HepG2 (cell line): ENCODE data around the gene OTOG. TPM values are rescaled to one million over a fixed set of nuclear protein-coding genes. Genes with fewer than 3 reads are reported as not detected.
"Not testable (repeated sequence)": the region's sequence is repeated elsewhere in the genome, so short reads cannot be mapped to it uniquely, and the experiment has no call there.

ENCODE experiments used
- ATAC-seq: fragments of 200-7000 bp; cut with Tn5 transposase; 3 replicates; pipeline ENCODE4 v1.9.1; 2020; ENCODE audit warnings: mild to moderate bottlenecking, moderate library complexity
- BruUV-seq: library from RNA; stranded (reverse); fragments of 400-500 nt; replicated peaks from 2 replicates; lab custom pipeline; 2021; lab: Mats Ljungman, UMichigan
- CTCF ChIA-PET: fragments of 300-600 bp; formaldehyde crosslinking; extraction: SDS; loops from one replicate; lab custom pipeline; 2021; ENCODE audit warnings: low total read pairs, inconsistent platforms, low intra/inter-chr PET ratio; lab: Yijun Ruan, JAX
- POLR2A ChIA-PET: fragments of 350-600 bp; sonication (Branson Sonifier 250); formaldehyde crosslinking; loops from one replicate; lab custom pipeline; 2020; ENCODE audit warnings: antibody characterized with exemption, inconsistent platforms; lab: Yijun Ruan, JAX
- DNase-seq: peaks from one replicate; pipeline ENCODE4 v3.0.0-alpha.2; 2015; ENCODE audit warnings: low spot score
- FAIRE-seq: peaks from 3 replicates; lab custom pipeline; 2011; peaks lifted over from hg19 to GRCh38; lab: Jason Lieb, UNC
- H2AFZ ChIP-seq: one replicate; pipeline ENCODE4 v1.6.1; 2011; ENCODE audit warnings: low read length, inconsistent platforms
- H3K27ac ChIP-seq: fragments of 300-600 bp; 3 replicates; pipeline ENCODE4 v1.8.0; 2011; ENCODE audit warnings: mixed run types, mild to moderate bottlenecking, mixed read lengths, low read length, inconsistent platforms; ENCODE audit not compliant: insufficient read depth; ENCODE audit errors: extremely low read length
- H3K27me3 ChIP-seq, 2 experiments: fragments of 200-600 bp in 1 of 2; 2 replicates in 1 of 2; 3 replicates in 1 of 2; pipeline versions ENCODE4 v1.6.0 to v1.8.0; 2011; ENCODE audit warnings: low read length in 2 of 2, mild to moderate bottlenecking in 2 of 2, moderate library complexity in 2 of 2, inconsistent platforms in 1 of 2; ENCODE audit not compliant: insufficient read depth in 2 of 2, control insufficient read depth in 1 of 2
- H3K36me3 ChIP-seq, 2 experiments: fragments of 200-600 bp in 1 of 2; replicated peaks in 1 of 2; 2 replicates in 1 of 2; 3 replicates in 1 of 2; pipeline versions ENCODE4 v1.5.1 to v1.8.0; 2011; ENCODE audit warnings: low read length in 2 of 2, inconsistent platforms in 1 of 2; ENCODE audit not compliant: insufficient read depth in 2 of 2, control insufficient read depth in 1 of 2
- H3K4me1 ChIP-seq: 2 replicates; pipeline ENCODE4 v1.5.1; 2012; ENCODE audit warnings: low read length, inconsistent platforms; ENCODE audit not compliant: insufficient read depth
- H3K4me2 ChIP-seq: 2 replicates; pipeline ENCODE4 v1.6.0; 2011; ENCODE audit warnings: low read depth, low read length, inconsistent platforms
- H3K4me3 ChIP-seq, 3 experiments: fragments of 200-600 bp in 1 of 3; sonication (generic), shearing (Covaris generic) in 1 of 3; replicated peaks in 1 of 3; 2 replicates each; pipeline ENCODE4 v1.5.1; 2011 to 2016; ENCODE audit warnings: low read length in 3 of 3, inconsistent platforms in 2 of 3, low read depth in 2 of 3, mild to moderate bottlenecking in 2 of 3, control low read depth in 1 of 3, mixed read lengths in 1 of 3; ENCODE audit not compliant: insufficient read depth in 1 of 3
- H3K79me2 ChIP-seq: one replicate; pipeline ENCODE4 v1.6.1; 2011; ENCODE audit warnings: low read length, inconsistent platforms; ENCODE audit not compliant: insufficient read depth
- H3K9ac ChIP-seq: 2 replicates; pipeline ENCODE4 v1.6.0; 2011; ENCODE audit warnings: mild to moderate bottlenecking, low read depth, low read length, inconsistent platforms; ENCODE audit not compliant: insufficient read depth
- H3K9me3 ChIP-seq: 2 replicates; pipeline ENCODE4 v1.5.1; 2012; ENCODE audit warnings: mild to moderate bottlenecking, low read length
- H4K20me1 ChIP-seq: 2 replicates; pipeline ENCODE4 v1.6.0; 2011; ENCODE audit warnings: inconsistent platforms, mild to moderate bottlenecking, low read length, moderate library complexity; ENCODE audit not compliant: insufficient read depth
- ARID3A ChIP-seq: IDR thresholded peaks from 2 replicates; pipeline ENCODE4 v1.6.1; 2012; ENCODE audit warnings: low read depth, low read length, improper control_type of control experiment
- ETV6 ChIP-seq: sonication (generic); formaldehyde crosslinking; conservative IDR thresholded peaks from 2 replicates; pipeline ENCODE4 v1.4.0; 2020; ENCODE audit warnings: missing genetic modification reagents
- SALL1 ChIP-seq: sonication (generic); formaldehyde crosslinking; IDR thresholded peaks from 2 replicates; pipeline ENCODE4 v1.8.0; 2022; ENCODE audit warnings: mild to moderate bottlenecking, missing genetic modification reagents
- SP2 ChIP-seq: sonication (generic); formaldehyde crosslinking; IDR thresholded peaks from 2 replicates; pipeline ENCODE4 v1.5.1; 2020; ENCODE audit warnings: mild to moderate bottlenecking, missing genetic modification reagents
- TBP ChIP-seq: sonication (generic); formaldehyde crosslinking; IDR thresholded peaks from 2 replicates; pipeline ENCODE4 v1.5.0; 2020; ENCODE audit warnings: missing genetic modification reagents
- ZBTB8A ChIP-seq: sonication (generic); formaldehyde crosslinking; IDR thresholded peaks from 2 replicates; pipeline ENCODE4 v1.4.0; 2020; ENCODE audit warnings: mild to moderate bottlenecking, low read depth, missing genetic modification reagents, borderline replicate concordance
- ZSCAN22 ChIP-seq: sonication (generic); formaldehyde crosslinking; IDR thresholded peaks from 2 replicates; pipeline ENCODE4 v1.4.0; 2020; ENCODE audit warnings: mild to moderate bottlenecking, missing genetic modification reagents
- WGBS: methylation state at CpG from one replicate; pipeline ENCODE4 v1.1.6; 2017; ENCODE audit warnings: low lambda C conversion rate; 5-methylcytosine and 5-hydroxymethylcytosine counted together
- in situ Hi-C: cut with HindIII; loops from 2 replicates; pipeline ENCODE4 v1.10.0; 2017; ENCODE audit warnings: low pct_unique_long_range_greater_than_20kb; ENCODE audit not compliant: extremely low pct_ligation_motif_present
- intact Hi-C: fragments of 100-400 bp; cut with micrococcal nuclease; formaldehyde crosslinking; loops from one replicate; pipeline ENCODE4 v1.10.0; 2022; ENCODE audit not compliant: unreplicated experiment
- polyA plus RNA-seq, 8 experiments: library from polyadenylated mRNA; depleted of rRNA in 3 of 8; stranded (reverse) in 7 of 8; unstranded in 1 of 8; fragments of >200 nt; fragmentation: Illumina TruSeq in 4 of 8; extraction: Trizol in 4 of 8; gene quantifications; 2 replicates each; pipeline versions ENCODE4 v1.2.1 to v1.2.3, GENCODE V29; 2011 to 2016; ENCODE audit warnings: low read depth in 4 of 8, missing spikeins in 1 of 8, mixed read lengths in 1 of 8; ENCODE audit not compliant: insufficient read depth in 1 of 8
- total RNA-seq, 5 experiments: library from RNA; depleted of rRNA; stranded (reverse); fragments of >200 nt; fragmentation: Illumina TruSeq; extraction: Trizol; gene quantifications; 2 replicates each; pipeline ENCODE4 v1.2.3, GENCODE V29; 2016; ENCODE audit warnings: low read depth in 1 of 5

The OTOG gene
- total and polyA plus RNA-seq, 2 of the 13 experiments (the other 11 are each of a cell fraction or from before 2014, with no cell fraction given): not detected

- H3K27ac ChIP-seq: no peak overlapping the region
- H4K20me1 ChIP-seq: no peaks in the 10 kb centered on the region
- H3K36me3 ChIP-seq: no peaks in the 10 kb centered on the region
- CTCF ChIA-PET: no interaction called here
- POLR2A ChIA-PET: no interaction called here
- BruUV-seq: no TSS peak
- no peak overlapping the region for H3K4me3 ChIP-seq
- no peak for TF ChIP-seq ARID3A
- TF ChIP-seq SP2: no peak
- no peak for TF ChIP-seq ETV6 (CRISPR knock-in tag)
- TF ChIP-seq ZSCAN22 (CRISPR knock-in tag): no peak
- TF ChIP-seq SALL1: no peak
- TF ChIP-seq ZBTB8A: no peak
- no peak for TF ChIP-seq TBP (CRISPR knock-in tag)
- no peaks in the 10 kb centered on the region for H3K9me3 ChIP-seq
- DNase-seq: no peak
- peaks cover 6 to 39% of the 10 kb centered on the region in 2 experiments; a peak in 4 of 5 replicates for H3K27me3 ChIP-seq
- intact Hi-C loops (no loop called here), in situ Hi-C loops (no loop called here)
- H3K79me2 ChIP-seq: no peaks in the 10 kb centered on the region
- no peak overlapping the region for H3K9ac ChIP-seq
- no peak for FAIRE-seq
- no peak for ATAC-seq
- H3K4me1 ChIP-seq: no peaks in the 10 kb centered on the region
- WGBS: 14% methylated on average over 5 of the region's 5 CpGs
- H3K4me2 ChIP-seq: no peak overlapping the region
- H2AFZ ChIP-seq: no peak overlapping the region
Observed at GRCh38 chr11:17613983-17614382, 66.9 kb downstream of the OTOG start.

DNA sequence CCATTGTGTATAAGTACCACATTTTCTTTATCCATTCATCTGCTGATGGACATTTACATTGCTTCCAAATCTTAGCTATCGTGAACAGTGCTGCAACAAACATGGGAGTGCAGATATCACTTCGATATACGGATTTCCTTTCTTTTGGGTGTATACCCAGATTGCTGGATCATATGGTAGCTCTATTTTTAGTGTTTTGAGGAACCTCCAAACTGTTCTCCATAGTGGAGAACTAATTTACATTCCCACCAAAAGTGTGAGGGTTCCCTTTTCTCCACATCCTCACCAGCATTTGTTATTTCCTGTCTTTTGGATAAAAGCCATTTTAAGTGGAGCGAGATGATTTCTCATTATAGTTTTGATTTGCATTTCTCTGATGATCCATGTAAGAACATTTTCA lies 75.7 kb downstream of the OTOG start:
- DNase-seq, H3K9me3 ChIP-seq, ATAC-seq, H3K4me2 ChIP-seq, H3K9ac ChIP-seq, H2AFZ ChIP-seq, FAIRE-seq, H3K79me2 ChIP-seq, CTCF ChIA-PET, POLR2A ChIA-PET, intact Hi-C loops, BruUV-seq, H3K27ac ChIP-seq, H3K4me1 ChIP-seq, H4K20me1 ChIP-seq, H3K4me3 ChIP-seq, in situ Hi-C loops, H3K27me3 ChIP-seq, H3K36me3 ChIP-seq: not testable (repeated sequence)
- WGBS: 3% methylated on average over 4 of the region's 4 CpGs
